ENCODE results near the gene BPNT1.

DNA sequence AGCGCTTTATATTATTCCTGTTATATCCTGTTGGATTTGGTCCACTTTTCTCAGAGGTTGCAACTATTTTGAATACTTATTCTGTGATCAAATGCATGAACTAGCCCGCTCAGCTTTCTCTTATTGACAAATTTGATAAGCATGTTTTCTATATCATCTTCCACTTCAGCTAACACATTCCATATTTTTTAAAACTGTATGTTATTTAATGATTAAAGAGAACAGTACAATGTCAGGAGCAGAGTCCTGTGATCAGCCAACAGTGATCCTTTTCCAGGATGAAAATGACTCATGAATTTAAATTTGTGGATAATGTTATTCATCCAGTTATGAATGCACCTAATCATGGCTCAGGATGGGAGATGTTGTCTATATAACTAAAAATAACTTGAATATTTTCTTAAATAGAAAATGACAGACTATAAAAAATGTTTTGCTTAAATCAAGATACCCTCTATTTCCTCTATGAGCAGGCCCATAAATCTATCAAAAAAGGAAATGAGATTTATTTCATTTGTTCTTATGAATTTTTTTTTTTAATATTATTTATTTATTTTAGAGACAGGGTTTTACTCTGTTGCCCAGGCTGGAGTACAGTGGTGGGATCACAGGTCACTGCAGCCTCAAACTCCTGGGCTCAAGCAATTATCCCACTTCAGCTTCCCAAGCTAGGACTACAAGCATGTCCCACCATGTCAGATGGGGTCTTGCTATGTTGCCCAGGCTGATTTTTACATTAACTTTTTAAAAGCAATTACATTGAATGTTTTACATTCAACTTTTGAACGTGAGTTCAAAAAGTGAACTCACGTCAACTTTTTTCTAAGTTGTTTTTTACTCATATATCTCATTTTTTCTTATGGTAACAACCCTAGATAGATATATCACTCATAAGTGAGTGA, 12.5 kb downstream of the BPNT1 start:
- TF ChIP-seq CTCF (IDR thresholded peaks at IDR 0.05; ENCODE audit: low read depth, low read length, poor library complexity, severe bottlenecking), result no peak
- TF ChIP-seq EZH2phosphoT487 (IDR thresholded peaks at IDR 0.05; ENCODE audit: borderline replicate concordance, low read length), result no peak
